ENCODE results near the gene STUB1. TPM values are rescaled to one million over a fixed set of nuclear protein-coding genes. Genes with fewer than 3 reads are reported as not detected.

STUB1 gene
- total and polyA plus RNA-seq, 4 donors, result 59.6 to 177 (median 140) TPM

- Histone ChIP-seq H3K4me1 (ENCODE audit: control insufficient read depth, insufficient read depth, low read length) (peaks cover 37% of the 10 kb centered on the region), H3K36me3 (ENCODE audit: control insufficient read depth, insufficient read depth, low read length) (peaks cover 67% of the 10 kb centered on the region), H3K27ac (ENCODE audit: low read depth, low read length) (no peak overlapping the region), H3K9me3 (ENCODE audit: control insufficient read depth, insufficient read depth, low read length) (no peaks in the 10 kb centered on the region), H3K27me3 (ENCODE audit: control insufficient read depth, insufficient read depth, low read length) (peaks cover 20% of the 10 kb centered on the region), H3K4me3 (ENCODE audit: low read depth, low read length) (no peak overlapping the region)
- DNase-seq (ENCODE audit: low read depth in 4 of 6, low spot score in 6 of 6), result no peak
- whole genome bisulfite sequencing (ENCODE audit: insufficient coverage), result no CpG with 5 or more reads among the region's 10 CpGs
Measured at GRCh38 chr16:692356-693108, 12.3 kb downstream of the STUB1 start.

- H3K4me1 ChIP-seq (ENCODE audit: control insufficient read depth, insufficient read depth, low read length), result peaks cover 37% of the 10 kb centered on the region
- H3K9me3 ChIP-seq (ENCODE audit: control insufficient read depth, insufficient read depth, low read length), result no peaks in the 10 kb centered on the region
- peaks cover 20% of the 10 kb centered on the region for H3K27me3 ChIP-seq (ENCODE audit: control insufficient read depth, insufficient read depth, low read length)
- no peak overlapping the region for H3K27ac ChIP-seq (ENCODE audit: low read depth, low read length)
- 57% methylated on average over 19 of the region's 22 CpGs for WGBS (ENCODE audit: insufficient coverage)
- H3K4me3 ChIP-seq (ENCODE audit: low read depth, low read length), result no peak overlapping the region
- H3K36me3 ChIP-seq (ENCODE audit: control insufficient read depth, insufficient read depth, low read length), result peaks cover 63% of the 10 kb centered on the region
- no peak for DNase-seq (ENCODE audit: low read depth in 4 of 6, low spot score in 6 of 6)
Measured at GRCh38 chr16:693364-693763, 13.2 kb downstream of the STUB1 start.

GRCh38 chr16:693766-694165 is 13.6 kb downstream of the STUB1 start:
- Histone ChIP-seq H3K4me1 (ENCODE audit: control insufficient read depth, insufficient read depth, low read length) (peaks cover 33% of the 10 kb centered on the region), H3K36me3 (ENCODE audit: control insufficient read depth, insufficient read depth, low read length) (peaks cover 61% of the 10 kb centered on the region), H3K4me3 (ENCODE audit: low read depth, low read length) (no peak overlapping the region), H3K27ac (ENCODE audit: low read depth, low read length) (no peak overlapping the region), H3K9me3 (ENCODE audit: control insufficient read depth, insufficient read depth, low read length) (no peaks in the 10 kb centered on the region), H3K27me3 (ENCODE audit: control insufficient read depth, insufficient read depth, low read length) (peaks cover 20% of the 10 kb centered on the region)
- no peak for DNase-seq (ENCODE audit: low read depth in 4 of 6, low spot score in 6 of 6)
- 28% methylated on average over 36 of the region's 37 CpGs for WGBS (ENCODE audit: insufficient coverage)

GRCh38 chr16:694187-694862 is 14.1 kb downstream of the STUB1 start:
- no peak overlapping the region for H3K4me3 ChIP-seq (ENCODE audit: low read depth, low read length)
- H3K27ac ChIP-seq (ENCODE audit: low read depth, low read length), result no peak overlapping the region
- peaks cover 27% of the 10 kb centered on the region for H3K4me1 ChIP-seq (ENCODE audit: control insufficient read depth, insufficient read depth, low read length)
- H3K27me3 ChIP-seq (ENCODE audit: control insufficient read depth, insufficient read depth, low read length), result peaks cover 20% of the 10 kb centered on the region
- no peaks in the 10 kb centered on the region for H3K9me3 ChIP-seq (ENCODE audit: control insufficient read depth, insufficient read depth, low read length)
- no peak for DNase-seq (ENCODE audit: low read depth in 4 of 6, low spot score in 6 of 6)
- peaks cover 60% of the 10 kb centered on the region for H3K36me3 ChIP-seq (ENCODE audit: control insufficient read depth, insufficient read depth, low read length)
- 28% methylated on average over 63 of the region's 64 CpGs for WGBS (ENCODE audit: insufficient coverage)

GRCh38 chr16:694863-695354 is 14.7 kb downstream of the STUB1 start:
- H3K4me1 ChIP-seq (ENCODE audit: control insufficient read depth, insufficient read depth, low read length), result peaks cover 24% of the 10 kb centered on the region
- WGBS (ENCODE audit: insufficient coverage), result 34% methylated on average over 36 of the region's 37 CpGs
- H3K9me3 ChIP-seq (ENCODE audit: control insufficient read depth, insufficient read depth, low read length), result no peaks in the 10 kb centered on the region
- H3K27ac ChIP-seq (ENCODE audit: low read depth, low read length), result no peak overlapping the region
- peaks cover 64% of the 10 kb centered on the region for H3K36me3 ChIP-seq (ENCODE audit: control insufficient read depth, insufficient read depth, low read length)
- DNase-seq (ENCODE audit: low read depth in 4 of 6, low spot score in 6 of 6), result no peak
- H3K27me3 ChIP-seq (ENCODE audit: control insufficient read depth, insufficient read depth, low read length), result peaks cover 21% of the 10 kb centered on the region
- H3K4me3 ChIP-seq (ENCODE audit: low read depth, low read length), result no peak overlapping the region

GRCh38 chr16:695355-696089 is 15.3 kb downstream of the STUB1 start:
- no peak for DNase-seq (ENCODE audit: low read depth in 4 of 6, low spot score in 6 of 6)
- Histone ChIP-seq H3K4me3 (ENCODE audit: low read depth, low read length) (no peak overlapping the region), H3K27me3 (ENCODE audit: control insufficient read depth, insufficient read depth, low read length) (peaks cover 27% of the 10 kb centered on the region), H3K4me1 (ENCODE audit: control insufficient read depth, insufficient read depth, low read length) (peaks cover 27% of the 10 kb centered on the region), H3K9me3 (ENCODE audit: control insufficient read depth, insufficient read depth, low read length) (no peaks in the 10 kb centered on the region), H3K36me3 (ENCODE audit: control insufficient read depth, insufficient read depth, low read length) (peaks cover 65% of the 10 kb centered on the region), H3K27ac (ENCODE audit: low read depth, low read length) (no peak overlapping the region)
- 25% methylated on average over 71 of the region's 71 CpGs for WGBS (ENCODE audit: insufficient coverage)

GRCh38 chr16:698911-699671 is 18.9 kb downstream of the STUB1 start:
- Histone ChIP-seq H3K27me3 (ENCODE audit: control insufficient read depth, insufficient read depth, low read length) (peaks cover 35% of the 10 kb centered on the region), H3K27ac (ENCODE audit: low read depth, low read length) (no peak overlapping the region), H3K4me1 (ENCODE audit: control insufficient read depth, insufficient read depth, low read length) (peaks cover 58% of the 10 kb centered on the region), H3K9me3 (ENCODE audit: control insufficient read depth, insufficient read depth, low read length) (no peaks in the 10 kb centered on the region), H3K4me3 (ENCODE audit: low read depth, low read length) (no peak overlapping the region), H3K36me3 (ENCODE audit: control insufficient read depth, insufficient read depth, low read length) (peaks cover 85% of the 10 kb centered on the region)
- DNase-seq (ENCODE audit: low read depth in 4 of 6, low spot score in 6 of 6), result no peak
- WGBS (ENCODE audit: insufficient coverage), result 81% methylated on average over 17 of the region's 19 CpGs

GRCh38 chr16:700684-701584 is 20.7 kb downstream of the STUB1 start:
- H3K27ac ChIP-seq (ENCODE audit: low read depth, low read length), result no peak overlapping the region

More at GRCh38 chr16:700684-701584, 20.7 kb downstream of the STUB1 start:
- WGBS (ENCODE audit: insufficient coverage), result 8% methylated on average over 76 of the region's 76 CpGs
- peaks cover 31% of the 10 kb centered on the region for H3K27me3 ChIP-seq (ENCODE audit: control insufficient read depth, insufficient read depth, low read length)
- H3K9me3 ChIP-seq (ENCODE audit: control insufficient read depth, insufficient read depth, low read length), result no peaks in the 10 kb centered on the region
- H3K36me3 ChIP-seq (ENCODE audit: control insufficient read depth, insufficient read depth, low read length), result peaks cover 69% of the 10 kb centered on the region
- H3K4me1 ChIP-seq (ENCODE audit: control insufficient read depth, insufficient read depth, low read length), result peaks cover 54% of the 10 kb centered on the region
- no peak overlapping the region for H3K4me3 ChIP-seq (ENCODE audit: low read depth, low read length)
- DNase-seq (ENCODE audit: low read depth in 4 of 6, low spot score in 6 of 6), result no peak

Measured in spinal cord (tissue), 10 donors.